Trophoblast cell (in vitro differentiated cells and primary cell): ENCODE measurements around the gene EML4.

Experiments used
- DNase-seq, 2 donors: peaks; one replicate each; pipeline ENCODE4 v3.0.0-alpha.2; 2016
- H2AFZ ChIP-seq: 2 replicates; pipeline ENCODE4 v1.6.1; 2013; ENCODE audit warnings: low read length, moderate library complexity, mild to moderate bottlenecking; ENCODE audit not compliant: insufficient read depth, poor library complexity
- H2AK5ac ChIP-seq: 2 replicates; pipeline ENCODE4 v1.6.1; 2013; ENCODE audit warnings: mild to moderate bottlenecking, low read length
- H2BK120ac ChIP-seq: 2 replicates; pipeline ENCODE4 v1.6.1; 2013; ENCODE audit warnings: low read length, mild to moderate bottlenecking, moderate library complexity; ENCODE audit not compliant: insufficient read depth, poor library complexity
- H2BK12ac ChIP-seq: 2 replicates; pipeline ENCODE4 v1.6.1; 2013; ENCODE audit warnings: mild to moderate bottlenecking, low read length, moderate library complexity
- H2BK5ac ChIP-seq: 2 replicates; pipeline ENCODE4 v1.6.1; 2013; ENCODE audit warnings: low read length, low read depth, moderate library complexity, mild to moderate bottlenecking; ENCODE audit not compliant: poor library complexity
- H3K14ac ChIP-seq: 2 replicates; pipeline ENCODE4 v1.6.1; 2013; ENCODE audit warnings: mild to moderate bottlenecking, low read length
- H3K18ac ChIP-seq: 2 replicates; pipeline ENCODE4 v1.6.1; 2013; ENCODE audit warnings: mild to moderate bottlenecking, low read length
- H3K23ac ChIP-seq: 2 replicates; pipeline ENCODE4 v1.6.1; 2013; ENCODE audit warnings: low read length
- H3K27ac ChIP-seq: 2 replicates; pipeline ENCODE4 v1.5.1; 2013; ENCODE audit warnings: low read depth, mild to moderate bottlenecking, inconsistent platforms, low read length, moderate library complexity
- H3K27me3 ChIP-seq: 2 replicates; pipeline ENCODE4 v1.6.1; 2013; ENCODE audit warnings: inconsistent platforms, mild to moderate bottlenecking, low read length, moderate library complexity; ENCODE audit not compliant: insufficient read depth
- H3K36me3 ChIP-seq, 2 experiments: 1 replicate in 1 of 2; 2 replicates in 1 of 2; pipeline ENCODE4 v1.6.1; 2013; ENCODE audit warnings: low read length in 2 of 2, mild to moderate bottlenecking in 2 of 2, moderate library complexity in 1 of 2; ENCODE audit not compliant: insufficient read depth in 2 of 2, control insufficient read depth in 1 of 2
- H3K4ac ChIP-seq: 2 replicates; pipeline ENCODE4 v1.6.1; 2013; ENCODE audit warnings: low read depth, mild to moderate bottlenecking, low read length, moderate library complexity
- H3K4me1 ChIP-seq, 2 experiments: 1 replicate in 1 of 2; 2 replicates in 1 of 2; pipeline ENCODE4 v1.6.1; 2013; ENCODE audit warnings: low read length in 2 of 2, mild to moderate bottlenecking in 2 of 2, moderate library complexity in 1 of 2; ENCODE audit not compliant: insufficient read depth in 2 of 2, control insufficient read depth in 1 of 2
- H3K4me2 ChIP-seq: 2 replicates; pipeline ENCODE4 v1.6.1; 2013; ENCODE audit warnings: inconsistent platforms, mild to moderate bottlenecking, low read length, moderate library complexity
- H3K4me3 ChIP-seq: 2 replicates; pipeline ENCODE4 v1.5.1; 2013; ENCODE audit warnings: mild to moderate bottlenecking, low read depth, low read length, inconsistent platforms
- H3K79me1 ChIP-seq: one replicate; pipeline ENCODE4 v1.6.1; 2013; ENCODE audit warnings: low read length
- H3K79me2 ChIP-seq: 2 replicates; pipeline ENCODE4 v1.6.1; 2013; ENCODE audit warnings: low read length, mild to moderate bottlenecking; ENCODE audit not compliant: control insufficient read depth, insufficient read depth, poor library complexity
- H3K9ac ChIP-seq: 2 replicates; pipeline ENCODE4 v1.6.1; 2013; ENCODE audit warnings: mild to moderate bottlenecking, low read length
- H3K9me3 ChIP-seq: 2 replicates; pipeline ENCODE4 v1.6.1; 2013; ENCODE audit warnings: low read depth, mild to moderate bottlenecking, control low read depth, inconsistent platforms, low read length; ENCODE audit not compliant: insufficient read depth
- H4K12ac ChIP-seq: 2 replicates; pipeline ENCODE4 v1.6.1; 2013; ENCODE audit warnings: low read depth, mild to moderate bottlenecking, low read length, moderate library complexity
- H4K8ac ChIP-seq: 2 replicates; pipeline ENCODE4 v1.6.1; 2013; ENCODE audit warnings: low read depth, mild to moderate bottlenecking, low read length, moderate library complexity
- H4K91ac ChIP-seq: one replicate; pipeline ENCODE4 v1.6.1; 2013; ENCODE audit warnings: low read depth, mild to moderate bottlenecking, low read length, moderate library complexity
- WGBS: extraction: QIAGEN DNeasy Blood & Tissue Kit; methylation state at CpG from one replicate; pipeline ENCODE4 v1.1.7; 2013; ENCODE audit warnings: missing lambda C conversion rate; ENCODE audit not compliant: insufficient read length, insufficient coverage; ENCODE audit errors: extremely low coverage; 5-methylcytosine and 5-hydroxymethylcytosine counted together

EML4 gene

GRCh38 chr2:42141687-42142546 lies 27.2 kb upstream of the EML4 start:
- Histone ChIP-seq H4K91ac (peak overlapping the region; percentile 39), H4K12ac (no peak overlapping the region), H2BK12ac (peak overlapping the region; percentile 45), H3K27me3 (no peaks in the 10 kb centered on the region), H3K4ac (no peak overlapping the region), H3K4me3 (no peak overlapping the region), H3K14ac (no peak overlapping the region), H3K79me2 (no peaks in the 10 kb centered on the region), H3K4me2 (peak overlapping the region; percentile 46), H2AFZ (peak overlapping the region; percentile 71), H3K79me1 (peaks cover 11% of the 10 kb centered on the region), H3K18ac (no peak overlapping the region), H4K8ac (no peak overlapping the region), H3K27ac (peak overlapping the region; percentile 78), H3K9me3 (no peaks in the 10 kb centered on the region), H3K9ac (no peak overlapping the region), H2AK5ac (no peak overlapping the region), H3K36me3 (no peaks in the 10 kb centered on the region), H3K4me1 (peaks cover 4 to 24% of the 10 kb centered on the region in 2 experiments), H2BK5ac (peak overlapping the region; percentile 42), H2BK120ac (peak overlapping the region; percentile 40), H3K23ac (no peak overlapping the region)
- no CpG with 5 or more reads among the region's 13 CpGs for WGBS
- peak in 1 of 2 donors; percentile 32 for DNase-seq

DNA sequence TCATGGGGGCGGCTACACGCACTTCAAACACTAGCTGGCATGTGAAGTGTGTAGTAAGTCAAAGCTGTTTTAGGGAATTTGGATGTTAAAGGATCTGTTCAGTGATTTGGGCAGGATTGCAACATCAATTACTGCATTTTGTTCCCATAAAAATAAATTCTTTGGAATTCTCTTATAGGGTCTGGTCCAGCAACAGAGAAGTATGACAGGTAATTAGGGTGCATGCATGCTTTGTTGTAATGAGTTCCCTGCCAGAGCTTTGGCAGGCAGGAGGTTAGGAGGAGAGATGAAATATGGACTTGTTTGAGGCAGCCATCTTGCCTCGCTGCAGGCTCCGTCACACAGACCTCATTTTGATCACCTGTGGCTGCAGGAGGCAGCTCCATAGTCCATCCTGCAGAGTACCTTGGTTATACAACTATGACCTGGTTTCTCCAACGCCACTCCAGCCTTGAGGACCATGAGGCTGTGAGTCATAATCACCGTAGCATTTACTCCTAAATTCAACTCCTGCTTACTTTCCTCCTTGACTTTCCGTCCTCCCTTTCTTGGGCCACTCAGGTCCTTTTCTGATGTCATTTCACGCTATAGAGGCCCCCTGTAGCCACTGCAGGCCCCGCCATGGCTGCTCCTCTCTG lies 26.5 kb upstream of the EML4 start:
- no peak overlapping the region for H3K23ac ChIP-seq

DNA sequence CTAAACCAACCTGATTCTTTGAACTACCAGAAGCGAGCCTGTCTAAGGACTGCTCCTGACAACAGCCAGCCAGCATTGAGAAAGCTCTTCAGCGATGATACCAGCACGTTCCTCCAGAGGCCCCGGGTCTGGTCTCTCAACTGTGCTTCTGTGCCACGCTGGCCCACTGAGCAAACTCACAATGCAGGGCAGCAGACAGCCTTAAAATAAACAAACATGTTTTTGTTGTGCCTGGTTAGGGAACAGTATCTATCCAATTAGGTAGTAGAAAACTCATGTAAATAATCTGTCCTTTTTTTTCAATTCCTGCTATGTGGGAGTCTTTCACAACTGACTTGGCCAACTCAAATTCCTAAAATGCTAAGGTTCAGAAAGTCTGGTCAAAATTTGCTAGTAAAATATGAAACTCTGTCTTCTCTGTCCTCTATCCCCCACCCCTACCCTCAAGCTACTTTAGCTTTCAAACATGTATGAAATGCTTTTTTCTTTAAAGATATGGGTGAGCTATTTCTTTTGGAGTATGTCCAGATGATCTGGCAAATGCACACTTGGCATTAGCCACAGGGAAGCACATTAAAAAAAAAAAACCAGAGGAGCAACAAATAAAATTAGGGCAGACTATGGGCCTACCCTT lies 21.4 kb upstream of the EML4 start:
- Histone ChIP-seq H2AK5ac (no peak overlapping the region), H3K79me1 (peaks cover 3% of the 10 kb centered on the region), H3K23ac (no peak overlapping the region), H2BK120ac (no peak overlapping the region), H3K36me3 (no peaks in the 10 kb centered on the region), H3K27me3 (no peaks in the 10 kb centered on the region), H3K79me2 (no peaks in the 10 kb centered on the region), H3K4me2 (no peak overlapping the region), H2BK12ac (no peak overlapping the region), H2AFZ (peak overlapping the region; percentile 45), H2BK5ac (no peak overlapping the region), H3K14ac (no peak overlapping the region), H4K8ac (no peak overlapping the region), H4K12ac (no peak overlapping the region), H4K91ac (no peak overlapping the region), H3K9me3 (no peaks in the 10 kb centered on the region), H3K4ac (no peak overlapping the region), H3K27ac (peak overlapping the region; percentile 45), H3K18ac (no peak overlapping the region), H3K9ac (no peak overlapping the region), H3K4me1 (peaks cover 0 to 5% of the 10 kb centered on the region in 2 experiments), H3K4me3 (no peak overlapping the region)
- no CpG with 5 or more reads among the region's 5 CpGs for WGBS
- peak; percentile 94 to 95 for DNase-seq

More for the DNA sequence above, 26.5 kb upstream of the EML4 start:
- Histone ChIP-seq H3K4ac (peak overlapping the region; percentile 25), H3K27ac (peak overlapping the region; percentile 78), H3K18ac (no peak overlapping the region), H2BK120ac (peak overlapping the region; percentile 44), H3K36me3 (no peaks in the 10 kb centered on the region), H3K9ac (no peak overlapping the region), H4K91ac (no peak overlapping the region), H3K4me2 (no peak overlapping the region), H2AK5ac (no peak overlapping the region), H3K14ac (peak overlapping the region; percentile 52), H3K4me3 (no peak overlapping the region), H4K12ac (no peak overlapping the region), H2BK12ac (peak overlapping the region; percentile 82), H2AFZ (peak overlapping the region; percentile 72), H2BK5ac (peak overlapping the region; percentile 37), H3K9me3 (no peaks in the 10 kb centered on the region), H4K8ac (peak overlapping the region; percentile 2), H3K27me3 (no peaks in the 10 kb centered on the region), H3K79me2 (no peaks in the 10 kb centered on the region), H3K79me1 (peaks cover 13% of the 10 kb centered on the region), H3K4me1 (peaks cover 4 to 21% of the 10 kb centered on the region in 2 experiments)
- no CpG with 5 or more reads among the region's 9 CpGs for WGBS
- DNase-seq: no peak

DNA sequence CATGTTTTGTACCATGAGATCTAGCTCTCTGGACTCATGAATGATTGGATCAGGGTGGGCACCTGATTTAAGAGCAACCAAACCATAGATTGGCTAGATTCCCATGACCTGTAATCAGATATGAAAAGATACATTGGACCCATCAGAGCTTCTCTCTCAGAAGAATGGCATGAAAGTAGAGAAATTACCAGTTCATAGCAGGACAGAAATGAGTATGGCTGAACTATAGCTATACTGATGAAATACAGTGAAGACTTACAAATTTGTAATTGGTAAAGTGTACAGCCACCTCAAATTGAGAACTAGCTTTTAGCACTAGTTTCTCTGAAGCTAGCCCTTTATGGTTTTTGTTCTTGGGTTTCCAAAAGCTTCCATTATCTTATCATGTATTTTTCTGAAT lies 19.0 kb upstream of the EML4 start:
- H3K27me3 ChIP-seq: no peaks in the 10 kb centered on the region
- H4K91ac ChIP-seq: no peak overlapping the region
- H4K12ac ChIP-seq: no peak overlapping the region
- no peak overlapping the region for H2AK5ac ChIP-seq
- no peak overlapping the region for H3K14ac ChIP-seq
- no peak for DNase-seq
- H3K36me3 ChIP-seq: no peaks in the 10 kb centered on the region
- peaks cover 1% of the 10 kb centered on the region for H3K79me1 ChIP-seq
- no peak overlapping the region for H3K4me3 ChIP-seq
- no peaks in the 10 kb centered on the region for H3K79me2 ChIP-seq
- no peak overlapping the region for H3K4ac ChIP-seq
- H3K23ac ChIP-seq: no peak overlapping the region
- no peaks in the 10 kb centered on the region for H3K9me3 ChIP-seq
- peaks cover 0 to 2% of the 10 kb centered on the region in 2 experiments for H3K4me1 ChIP-seq
- no peak overlapping the region for H2BK12ac ChIP-seq
- no peak overlapping the region for H2BK5ac ChIP-seq
- H2AFZ ChIP-seq: no peak overlapping the region
- H4K8ac ChIP-seq: no peak overlapping the region
- no peak overlapping the region for H3K27ac ChIP-seq
- no peak overlapping the region for H3K9ac ChIP-seq
- no peak overlapping the region for H3K4me2 ChIP-seq
- H2BK120ac ChIP-seq: no peak overlapping the region
- H3K18ac ChIP-seq: no peak overlapping the region
